ENCODE data around the gene GIPC2. TPM values are rescaled to one million over a fixed set of nuclear protein-coding genes. Genes with fewer than 3 reads are reported as not detected.

The GIPC2 gene
- total RNA-seq, 4 donors from 2014 or later: 0.67 to 1.5 (median 1.3) TPM

- H3K27ac ChIP-seq: no peak overlapping the region
- peaks cover 0 to 12% of the 10 kb centered on the region in 2 donors for H3K4me1 ChIP-seq
- in situ Hi-C loops (cut with MboI; ENCODE audit: low sequenced_read_pairs in 4 of 4) (no loop called here), intact Hi-C loops (cut with DNase I; ENCODE audit: low total_unique reads) (no loop called here)
- no peak for ATAC-seq
- H3K36me3 ChIP-seq: no peaks in the 10 kb centered on the region
- no peaks in the 10 kb centered on the region for H3K27me3 ChIP-seq
- no peaks in the 10 kb centered on the region for H3K9me3 ChIP-seq
- no peak for DNase-seq
- H3K4me3 ChIP-seq: no peak overlapping the region
- TF ChIP-seq POLR2A (IDR thresholded peaks at IDR 0.05) (no peak), CTCF (IDR thresholded peaks at IDR 0.05 in 4 of 5, conservative IDR thresholded peaks at IDR 0.05 in 1 of 5) (no peak)
Measured at GRCh38 chr1:78091215-78091813, 45.5 kb downstream of the GIPC2 start.

GRCh38 chr1:78091886-78092285, 46.1 kb downstream of the GIPC2 start:
- no peaks in the 10 kb centered on the region for H3K9me3 ChIP-seq
- no peaks in the 10 kb centered on the region for H3K27me3 ChIP-seq
- TF ChIP-seq CTCF (IDR thresholded peaks at IDR 0.05 in 4 of 5, conservative IDR thresholded peaks at IDR 0.05 in 1 of 5): no peak
- in situ Hi-C loops (cut with MboI; ENCODE audit: low sequenced_read_pairs in 4 of 4): no loop called here
- no peak overlapping the region for H3K4me3 ChIP-seq
- DNase-seq (no peak), ATAC-seq (no peak)
- intact Hi-C loops (cut with DNase I; ENCODE audit: low total_unique reads): no loop called here
- H3K4me1 ChIP-seq: peaks cover 0 to 14% of the 10 kb centered on the region in 2 donors
- H3K36me3 ChIP-seq: no peaks in the 10 kb centered on the region
- no peak overlapping the region for H3K27ac ChIP-seq

- TF ChIP-seq POLR2A (IDR thresholded peaks at IDR 0.05) (no peak), CTCF (IDR thresholded peaks at IDR 0.05 in 4 of 5, conservative IDR thresholded peaks at IDR 0.05 in 1 of 5) (no peak)
- in situ Hi-C loops (cut with MboI; ENCODE audit: low sequenced_read_pairs in 4 of 4) (no loop called here), intact Hi-C loops (cut with DNase I; ENCODE audit: low total_unique reads) (no loop called here)
- peaks cover 0 to 16% of the 10 kb centered on the region in 2 donors for H3K4me1 ChIP-seq
- H3K27ac ChIP-seq: peak overlapping the region in 1 of 4 donors; percentile 32
- no peaks in the 10 kb centered on the region for H3K27me3 ChIP-seq
- H3K36me3 ChIP-seq: no peaks in the 10 kb centered on the region
- DNase-seq (no peak), ATAC-seq (peak; percentile 78 to 80)
- H3K4me3 ChIP-seq: no peak overlapping the region
- no peaks in the 10 kb centered on the region for H3K9me3 ChIP-seq
Measured at GRCh38 chr1:78092643-78093042, 46.9 kb downstream of the GIPC2 start.

GRCh38 chr1:78093560-78093959, 47.8 kb downstream of the GIPC2 start:
- in situ Hi-C loops (cut with MboI; ENCODE audit: low sequenced_read_pairs in 4 of 4) (no loop called here), intact Hi-C loops (cut with DNase I; ENCODE audit: low total_unique reads) (no loop called here)
- Histone ChIP-seq H3K4me3 (no peak overlapping the region), H3K27me3 (no peaks in the 10 kb centered on the region), H3K4me1 (peaks cover 0 to 16% of the 10 kb centered on the region in 2 donors), H3K36me3 (no peaks in the 10 kb centered on the region), H3K27ac (no peak overlapping the region), H3K9me3 (no peaks in the 10 kb centered on the region)
- DNase-seq (no peak), ATAC-seq (no peak)
- TF ChIP-seq CTCF (IDR thresholded peaks at IDR 0.05 in 4 of 5, conservative IDR thresholded peaks at IDR 0.05 in 1 of 5) (no peak), POLR2A (IDR thresholded peaks at IDR 0.05) (no peak)

GRCh38 chr1:78094639-78095038, 48.9 kb downstream of the GIPC2 start:
- Histone ChIP-seq H3K4me3 (no peak overlapping the region), H3K27ac (no peak overlapping the region), H3K36me3 (no peaks in the 10 kb centered on the region), H3K9me3 (no peaks in the 10 kb centered on the region), H3K4me1 (peaks cover 0 to 16% of the 10 kb centered on the region in 2 donors), H3K27me3 (no peaks in the 10 kb centered on the region)
- ATAC-seq: no peak
- intact Hi-C loops (cut with DNase I; ENCODE audit: low total_unique reads): no loop called here
- no peak for DNase-seq
- TF ChIP-seq CTCF (IDR thresholded peaks at IDR 0.05 in 4 of 5, conservative IDR thresholded peaks at IDR 0.05 in 1 of 5) (no peak), POLR2A (IDR thresholded peaks at IDR 0.05) (no peak)
- in situ Hi-C loops (cut with MboI; ENCODE audit: low sequenced_read_pairs in 4 of 4): no loop called here

Measured in gastrocnemius medialis (tissue), 4 donors.